Measurements from ENCODE around the gene PIWIL1.

Gene PIWIL1

GRCh38 chr12:130333341-130333740 is 4.3 kb upstream of the PIWIL1 start:
- Histone ChIP-seq H3K27ac (no peak overlapping the region), H3K27me3 (ENCODE audit: insufficient read depth, low read depth, severe bottlenecking) (no peaks in the 10 kb centered on the region), H3K9me3 (ENCODE audit: severe bottlenecking) (no peaks in the 10 kb centered on the region), H3K4me3 (ENCODE audit: low read depth, low read length) (no peak overlapping the region), H3K36me3 (no peaks in the 10 kb centered on the region)
- DNase-seq = no peak
- peak; percentile 12; the same call in 1 of the 2 replicates for TF ChIP-seq CTCF (IDR thresholded peaks at IDR 0.05; ENCODE audit: low read depth, low read length)

- Histone ChIP-seq H3K27me3 (ENCODE audit: insufficient read depth, low read depth, severe bottlenecking) (peaks cover 6% of the 10 kb centered on the region), H3K9me3 (ENCODE audit: severe bottlenecking) (no peaks in the 10 kb centered on the region)
- DNase-seq = no peak
Observed at GRCh38 chr12:130334399-130334798, 3.3 kb upstream of the PIWIL1 start.

GRCh38 chr12:130334937-130335336 is 2.8 kb upstream of the PIWIL1 start:
- Histone ChIP-seq H3K27me3 (ENCODE audit: insufficient read depth, low read depth, severe bottlenecking) (peaks cover 12% of the 10 kb centered on the region), H3K27ac (no peak overlapping the region), H3K36me3 (no peaks in the 10 kb centered on the region), H3K4me3 (ENCODE audit: low read depth, low read length) (no peak overlapping the region), H3K9me3 (ENCODE audit: severe bottlenecking) (no peaks in the 10 kb centered on the region)
- 0 out of 2 replicates have a peak, but pooled peaks have one; percentile 5 for TF ChIP-seq CTCF (IDR thresholded peaks at IDR 0.05; ENCODE audit: low read depth, low read length)
- DNase-seq = no peak

More at GRCh38 chr12:130334399-130334798, 3.3 kb upstream of the PIWIL1 start:
- Histone ChIP-seq H3K36me3 (no peaks in the 10 kb centered on the region), H3K4me3 (ENCODE audit: low read depth, low read length) (no peak overlapping the region), H3K27ac (no peak overlapping the region)
- no peak for TF ChIP-seq CTCF (IDR thresholded peaks at IDR 0.05; ENCODE audit: low read depth, low read length)

- TF ChIP-seq CTCF (IDR thresholded peaks at IDR 0.05; ENCODE audit: low read depth, low read length) = peak; percentile 51
- DNase-seq = peak; percentile 42
- Histone ChIP-seq H3K4me3 (ENCODE audit: low read depth, low read length) (no peak overlapping the region), H3K9me3 (ENCODE audit: severe bottlenecking) (no peaks in the 10 kb centered on the region), H3K27ac (no peak overlapping the region), H3K36me3 (no peaks in the 10 kb centered on the region), H3K27me3 (ENCODE audit: insufficient read depth, low read depth, severe bottlenecking) (peaks cover 12% of the 10 kb centered on the region)
Observed at GRCh38 chr12:130335517-130336392, 1.9 kb upstream of the PIWIL1 start.

DNA sequence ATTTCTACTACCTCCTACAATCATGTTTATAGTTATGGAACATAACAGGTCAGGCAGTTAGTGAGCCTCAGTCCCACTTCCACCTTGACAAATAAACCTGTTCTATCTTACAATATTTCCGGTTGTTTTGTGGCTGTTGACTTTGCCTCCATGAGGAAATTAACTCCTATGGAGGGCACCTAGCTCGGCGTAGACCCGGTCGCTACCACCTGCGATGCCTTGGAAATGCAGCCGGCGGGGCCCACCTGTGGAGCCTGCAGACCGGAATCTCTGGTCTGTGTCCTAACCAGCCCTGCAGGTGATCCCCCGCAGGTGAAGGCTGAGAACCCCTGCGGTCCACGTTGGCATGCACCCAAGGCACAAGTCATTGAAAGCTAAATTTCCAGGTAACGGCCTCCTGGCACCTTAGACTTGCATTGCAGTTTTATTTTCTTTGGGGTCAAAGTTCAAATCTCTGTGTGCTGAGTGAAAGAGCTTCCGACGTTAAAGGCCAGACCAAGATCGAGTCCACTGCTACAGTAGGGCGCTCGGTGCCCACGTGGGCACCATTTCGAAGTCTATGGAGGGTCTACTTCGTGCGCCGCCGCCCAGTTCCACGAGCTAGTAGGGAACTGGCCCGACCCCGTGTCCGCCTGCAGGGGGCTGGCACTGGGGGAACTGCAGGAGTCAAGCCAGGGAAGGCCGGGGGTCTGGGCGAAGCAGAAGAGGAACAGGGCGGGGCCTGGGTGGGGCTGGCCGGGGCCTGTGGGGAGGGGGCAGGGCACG is 782 bp upstream of the PIWIL1 start:
- Histone ChIP-seq H3K9me3 (ENCODE audit: severe bottlenecking) (no peaks in the 10 kb centered on the region), H3K27ac (no peak overlapping the region), H3K36me3 (no peaks in the 10 kb centered on the region), H3K4me3 (ENCODE audit: low read depth, low read length) (no peak overlapping the region), H3K27me3 (ENCODE audit: insufficient read depth, low read depth, severe bottlenecking) (peaks cover 12% of the 10 kb centered on the region)
- no peak for DNase-seq
- TF ChIP-seq CTCF (IDR thresholded peaks at IDR 0.05; ENCODE audit: low read depth, low read length) = no peak

Measured in WERI-Rb-1 (cell line).